ENCODE results near the gene SAMD9. TPM values are rescaled to one million over a fixed set of nuclear protein-coding genes. Genes with fewer than 3 reads are reported as not detected.
A peak's percentile ranks its signal among the peaks of the same experiment; 100 is the strongest.

The SAMD9 gene
- total RNA-seq, 2 donors from 2014 or later: 12.9 to 21.5 TPM

GRCh38 chr7:93159490-93159889 is 41.7 kb upstream of the SAMD9 start:
- H3K36me3 ChIP-seq: no peaks in the 10 kb centered on the region
- intact Hi-C loops (cut with DNase I): no loop called here
- no peak overlapping the region for H3K4me3 ChIP-seq
- no peaks in the 10 kb centered on the region for H3K9me3 ChIP-seq
- H3K4me1 ChIP-seq: no peaks in the 10 kb centered on the region
- no peak for DNase-seq
- no peak overlapping the region for H3K9ac ChIP-seq (ENCODE audit: low read depth in 2 of 2, low read length in 2 of 2)
- no peaks in the 10 kb centered on the region for H3K27me3 ChIP-seq
- no peak overlapping the region for H3K27ac ChIP-seq
- TF ChIP-seq CTCF (IDR thresholded peaks at IDR 0.05): no peak

- Histone ChIP-seq H3K27me3 (no peaks in the 10 kb centered on the region), H3K36me3 (no peaks in the 10 kb centered on the region)
- DNase-seq: no peak
These were observed 39.1 kb upstream of the SAMD9 start for GRCh38 chr7:93156884-93157283.

GRCh38 chr7:93150200-93150835 is 32.5 kb upstream of the SAMD9 start:
- Histone ChIP-seq H3K9me3 (no peaks in the 10 kb centered on the region), H3K36me3 (no peaks in the 10 kb centered on the region), H3K4me1 (no peaks in the 10 kb centered on the region), H3K27me3 (no peaks in the 10 kb centered on the region), H3K4me3 (no peak overlapping the region), H3K27ac (no peak overlapping the region), H3K9ac (ENCODE audit: low read depth in 2 of 2, low read length in 2 of 2) (no peak overlapping the region)
- intact Hi-C loops (cut with DNase I): no loop called here
- no peak for DNase-seq
- TF ChIP-seq CTCF (IDR thresholded peaks at IDR 0.05): no peak

More at GRCh38 chr7:93156884-93157283, 39.1 kb upstream of the SAMD9 start:
- no peak overlapping the region for H3K4me3 ChIP-seq
- intact Hi-C loops (cut with DNase I): no loop called here
- no peaks in the 10 kb centered on the region for H3K4me1 ChIP-seq
- no peak for TF ChIP-seq CTCF (IDR thresholded peaks at IDR 0.05)
- H3K27ac ChIP-seq: no peak overlapping the region
- H3K9me3 ChIP-seq: no peaks in the 10 kb centered on the region
- H3K9ac ChIP-seq (ENCODE audit: low read depth in 2 of 2, low read length in 2 of 2): no peak overlapping the region

- Histone ChIP-seq H3K27ac (no peak overlapping the region), H3K4me3 (no peak overlapping the region)
These were observed 30.9 kb upstream of the SAMD9 start for GRCh38 chr7:93148727-93149126.

GRCh38 chr7:93148144-93148543 is 30.4 kb upstream of the SAMD9 start, which contains the start of gene SAMD9L:
SAMD9L (minus strand) TSS chr7:93148385; CDS start chr7:93135971, 12,414 bp downstream.
- Histone ChIP-seq H3K27ac (peak within 1 kb of the TSS; percentile 19), H3K36me3 (peaks cover 4% of the 10 kb centered on the region), H3K27me3 (no peaks in the 10 kb centered on the region), H3K9me3 (no peaks in the 10 kb centered on the region), H3K4me3 (peak within 1 kb of the TSS; percentile 19), H3K9ac (ENCODE audit: low read depth in 2 of 2, low read length in 2 of 2) (peak within 1 kb of the TSS in 1 of 2 donors; percentile 66), H3K4me1 (no peaks in the 10 kb centered on the region)
- intact Hi-C loops (cut with DNase I): no loop called here
- TF ChIP-seq CTCF (IDR thresholded peaks at IDR 0.05): no peak
- peak; percentile 30 for DNase-seq

More at GRCh38 chr7:93148727-93149126, 30.9 kb upstream of the SAMD9 start:
- Histone ChIP-seq H3K36me3 (peaks cover 4% of the 10 kb centered on the region), H3K27me3 (no peaks in the 10 kb centered on the region), H3K9ac (ENCODE audit: low read depth in 2 of 2, low read length in 2 of 2) (no peak overlapping the region), H3K4me1 (no peaks in the 10 kb centered on the region), H3K9me3 (no peaks in the 10 kb centered on the region)
- TF ChIP-seq CTCF (IDR thresholded peaks at IDR 0.05): no peak
- DNase-seq: no peak
- intact Hi-C loops (cut with DNase I): no loop called here
